GM18909 (cell line): Measurements from ENCODE around the gene DEFB112.

Experiments used
- ATAC-seq: cut with Tn5 transposase; IDR thresholded peaks from one replicate; pipeline ENCODE4 v1.9.1; 2021; ENCODE audit warnings: mild to moderate bottlenecking; ENCODE audit not compliant: unreplicated experiment, poor library complexity

Gene DEFB112

DNA sequence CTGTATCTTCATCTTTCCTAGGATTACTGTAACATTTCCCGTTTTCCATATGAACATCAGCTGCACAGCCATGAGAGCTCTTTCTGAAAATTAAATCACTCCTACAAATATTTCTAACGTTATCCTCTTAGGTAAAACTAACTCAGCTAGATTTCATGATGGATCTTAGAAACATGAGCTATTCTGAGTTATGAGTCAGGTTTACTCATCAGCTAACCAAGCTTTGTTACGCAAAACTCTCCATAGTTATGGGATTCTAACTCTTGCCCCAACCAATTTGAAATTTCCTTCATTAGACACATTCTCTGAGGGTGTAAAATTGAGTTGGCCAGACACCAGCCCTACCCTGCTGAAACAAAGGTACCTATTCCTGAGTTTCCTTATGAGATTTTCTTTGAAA is 41.9 kb downstream of the DEFB112 start:
- no peak for ATAC-seq

DNA sequence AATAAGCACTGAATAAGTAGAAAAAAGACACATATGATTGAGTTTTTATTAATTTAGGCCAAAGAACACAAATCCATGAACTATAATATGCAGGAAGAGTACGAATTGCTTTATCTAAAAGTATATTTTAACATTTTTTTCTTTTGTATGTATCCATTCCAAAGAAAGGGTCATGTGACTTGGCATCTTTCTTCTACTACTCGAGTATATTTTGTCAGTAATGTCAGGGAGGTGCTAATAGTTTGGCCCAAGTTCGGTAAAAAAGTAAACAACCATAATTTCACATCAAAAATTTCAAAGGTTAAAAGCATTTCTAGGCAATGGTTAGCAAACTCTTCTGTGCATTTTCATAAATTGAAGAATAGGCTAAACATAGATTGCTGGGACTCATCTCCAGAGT is 46.6 kb downstream of the DEFB112 start:
- no peak for ATAC-seq

DNA sequence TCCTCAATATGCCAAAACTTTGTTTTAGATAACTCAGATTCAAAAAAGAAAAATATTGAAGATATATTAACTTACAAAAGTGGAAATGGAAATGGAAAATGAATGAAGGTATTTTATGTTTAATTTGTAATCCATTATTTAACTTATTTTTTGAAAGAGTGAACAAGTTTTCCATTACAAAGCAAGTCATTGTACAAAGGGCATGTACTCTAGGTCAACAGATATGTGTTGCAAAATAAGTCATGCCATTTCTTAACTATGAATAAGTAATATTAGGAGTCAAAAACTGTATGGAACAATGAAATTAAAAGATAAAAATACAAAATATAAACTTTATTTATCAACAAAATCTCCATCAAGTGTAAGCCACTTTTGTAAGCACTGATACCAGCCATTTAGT is 54.5 kb downstream of the DEFB112 start:
- ATAC-seq = no peak
